Breast epithelium (tissue), 3 donors: ENCODE data around the gene IVD.

Experiments used
- POLR2A ChIP-seq: fragments of 450-650 bp; IDR thresholded peaks from one replicate; pipeline ENCODE4 v1.6.1; 2016; ENCODE audit warnings: antibody characterized with exemption, mild to moderate bottlenecking, moderate library complexity
- POLR2AphosphoS5 ChIP-seq, 3 donors: sonication (generic); formaldehyde crosslinking; IDR thresholded peaks; one replicate each; pipeline ENCODE4 v1.6.1; 2017; ENCODE audit warnings: antibody characterized with exemption in 3 of 3
- TF ChIP-seq, protein P1 (sequence below), 3 donors: fragments of 450-650 bp; IDR thresholded peaks; one replicate each; pipeline ENCODE4 v1.5.1; 2016 to 2017; ENCODE audit warnings: antibody characterized with exemption in 3 of 3, mild to moderate bottlenecking in 3 of 3, moderate library complexity in 3 of 3

- TF ChIP-seq POLR2AphosphoS5 (IDR thresholded peaks at IDR 0.05) (no peak), POLR2A (no peak)
- TF ChIP-seq, protein P1, sequence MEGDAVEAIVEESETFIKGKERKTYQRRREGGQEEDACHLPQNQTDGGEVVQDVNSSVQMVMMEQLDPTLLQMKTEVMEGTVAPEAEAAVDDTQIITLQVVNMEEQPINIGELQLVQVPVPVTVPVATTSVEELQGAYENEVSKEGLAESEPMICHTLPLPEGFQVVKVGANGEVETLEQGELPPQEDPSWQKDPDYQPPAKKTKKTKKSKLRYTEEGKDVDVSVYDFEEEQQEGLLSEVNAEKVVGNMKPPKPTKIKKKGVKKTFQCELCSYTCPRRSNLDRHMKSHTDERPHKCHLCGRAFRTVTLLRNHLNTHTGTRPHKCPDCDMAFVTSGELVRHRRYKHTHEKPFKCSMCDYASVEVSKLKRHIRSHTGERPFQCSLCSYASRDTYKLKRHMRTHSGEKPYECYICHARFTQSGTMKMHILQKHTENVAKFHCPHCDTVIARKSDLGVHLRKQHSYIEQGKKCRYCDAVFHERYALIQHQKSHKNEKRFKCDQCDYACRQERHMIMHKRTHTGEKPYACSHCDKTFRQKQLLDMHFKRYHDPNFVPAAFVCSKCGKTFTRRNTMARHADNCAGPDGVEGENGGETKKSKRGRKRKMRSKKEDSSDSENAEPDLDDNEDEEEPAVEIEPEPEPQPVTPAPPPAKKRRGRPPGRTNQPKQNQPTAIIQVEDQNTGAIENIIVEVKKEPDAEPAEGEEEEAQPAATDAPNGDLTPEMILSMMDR (IDR thresholded peaks at IDR 0.05), result no peak
These were observed 21.6 kb downstream of the IVD start for GRCh38 chr15:40427188-40427587.
